Measurements from ENCODE around the gene GNGT2.
"Not testable (repeated sequence)": the region's sequence is repeated elsewhere in the genome, so short reads cannot be mapped to it uniquely, and the experiment has no call there.

GNGT2 gene

GRCh38 chr17:49201481-49201927, 8.9 kb downstream of the GNGT2 start:
- DNase-seq = no peak

GRCh38 chr17:49200423-49201083, 9.8 kb downstream of the GNGT2 start:
- DNase-seq = no peak

DNA sequence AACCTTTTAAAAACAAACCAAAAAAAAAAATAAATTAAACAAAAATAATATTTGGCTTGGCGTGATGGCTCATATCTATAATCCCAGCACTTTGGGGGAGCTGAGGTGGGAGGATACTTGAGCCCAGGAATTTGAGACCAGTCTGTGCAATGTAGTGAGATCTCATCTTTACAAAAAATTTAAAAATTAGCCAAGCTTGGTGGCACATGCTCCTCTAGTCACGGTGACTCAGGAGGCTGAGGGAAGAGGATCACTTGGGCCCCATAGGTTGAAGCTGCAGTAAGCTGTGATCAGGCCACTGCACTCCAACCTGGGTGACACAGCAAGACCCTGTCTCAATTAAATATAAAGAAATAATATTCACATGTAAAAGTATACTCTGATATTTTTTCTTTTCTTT, 12.2 kb downstream of the GNGT2 start:
- DNase-seq = no peak

GRCh38 chr17:49197346-49197998, 12.9 kb downstream of the GNGT2 start:
- no peak for DNase-seq

- DNase-seq = no peak
Measured at GRCh38 chr17:49196520-49196919, 13.9 kb downstream of the GNGT2 start.

DNA sequence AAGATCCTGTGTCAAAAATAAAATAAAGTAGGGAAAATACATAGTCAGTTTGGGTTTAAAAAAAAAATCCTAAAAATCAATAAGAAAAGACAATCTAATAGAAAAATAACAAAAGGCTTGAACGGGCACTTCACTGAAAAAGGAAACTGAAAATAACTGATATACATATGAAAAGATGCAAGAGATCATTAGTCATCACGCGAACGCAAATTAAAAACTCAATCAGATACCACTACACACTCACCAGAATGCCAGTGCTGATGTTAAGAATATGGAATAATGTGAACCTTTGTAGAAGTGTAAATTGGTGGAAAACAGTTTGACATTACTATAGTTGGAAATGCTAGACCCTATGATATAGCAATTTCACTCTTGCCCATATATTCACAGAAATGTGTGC, 14.6 kb downstream of the GNGT2 start:
- DNase-seq = no peak

- DNase-seq = no peak
Measured at GRCh38 chr17:49194297-49194607, 16.1 kb downstream of the GNGT2 start.

DNA sequence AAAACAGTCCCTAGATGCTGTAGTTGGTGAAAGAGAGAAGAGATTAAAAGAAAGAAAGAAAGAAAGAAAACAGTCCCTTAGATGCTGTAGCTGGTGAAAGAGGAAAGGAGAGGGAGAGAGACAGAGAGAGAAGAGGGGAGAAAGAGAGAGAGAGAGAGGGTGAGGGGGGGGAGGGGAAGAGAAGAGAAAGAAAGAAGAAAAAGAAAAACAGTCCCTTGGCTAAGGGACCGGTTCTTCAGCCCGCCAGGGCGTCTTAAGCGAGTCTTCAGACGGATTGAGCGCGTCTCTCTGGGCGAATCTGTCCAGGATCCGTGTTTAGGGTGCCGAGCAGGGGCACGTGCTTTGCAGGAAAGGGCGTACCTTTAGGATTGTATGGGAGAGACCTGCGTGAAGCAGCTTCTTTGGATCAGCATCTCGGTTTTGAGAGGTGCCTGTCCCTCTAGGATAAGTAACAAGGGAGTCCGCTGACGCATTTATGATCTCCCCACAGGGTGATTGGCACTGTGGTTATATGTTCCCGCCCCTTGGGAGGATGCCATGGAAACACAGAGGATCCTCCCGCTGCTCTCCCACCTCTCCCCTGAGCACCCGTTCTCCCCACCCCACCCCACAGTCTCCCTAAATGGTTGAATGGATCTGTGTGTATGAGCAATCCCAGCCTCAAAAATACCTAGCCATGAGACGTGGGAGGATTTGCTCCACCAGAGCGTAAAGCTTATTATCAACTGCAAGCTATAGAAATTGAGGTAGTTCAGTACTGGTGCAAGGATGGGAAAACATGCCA, 16.7 kb downstream of the GNGT2 start:
- DNase-seq = no peak

DNA sequence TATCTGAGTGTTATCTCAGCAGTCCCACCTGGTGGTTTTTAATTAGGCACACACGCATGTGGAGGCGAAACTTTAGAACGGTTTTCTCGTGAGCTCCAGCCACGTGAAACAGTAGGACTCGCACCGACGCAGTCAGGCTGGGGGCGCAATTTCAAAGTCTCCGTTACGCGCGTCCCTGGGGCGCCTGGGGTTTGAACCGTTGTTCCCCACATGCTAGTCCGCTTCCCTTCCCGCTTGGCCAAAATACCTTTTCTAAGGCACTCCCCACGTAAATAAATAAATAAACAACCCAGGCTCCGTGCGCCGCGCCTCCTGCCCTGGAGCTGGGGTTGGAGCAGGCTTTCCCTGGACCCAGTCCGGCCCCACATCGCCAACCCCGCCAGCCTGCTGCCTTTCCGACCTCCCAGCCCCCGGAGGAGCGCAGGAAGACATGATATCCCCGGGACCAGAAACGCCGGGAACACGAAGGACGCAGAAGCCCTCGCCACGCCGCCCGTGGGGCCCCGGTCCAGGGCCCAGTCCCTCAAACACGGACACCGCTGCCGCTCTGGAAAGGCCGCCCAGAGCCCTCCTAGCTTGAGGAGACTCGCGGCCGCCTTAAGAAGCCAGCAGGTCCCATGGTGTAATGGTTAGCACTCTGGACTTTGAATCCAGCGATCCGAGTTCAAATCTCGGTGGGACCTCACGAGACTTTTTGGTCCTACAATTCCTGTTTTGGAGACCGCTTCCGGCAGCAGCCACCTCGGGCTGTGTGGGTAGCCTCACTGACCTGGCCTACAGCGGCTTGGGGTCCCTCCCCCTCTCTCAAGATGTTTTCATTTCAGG, 18.2 kb downstream of the GNGT2 start:
- peak; percentile 94 for DNase-seq

- no peak for DNase-seq
Measured at GRCh38 chr17:49191409-49191916, 18.9 kb downstream of the GNGT2 start.

DNA sequence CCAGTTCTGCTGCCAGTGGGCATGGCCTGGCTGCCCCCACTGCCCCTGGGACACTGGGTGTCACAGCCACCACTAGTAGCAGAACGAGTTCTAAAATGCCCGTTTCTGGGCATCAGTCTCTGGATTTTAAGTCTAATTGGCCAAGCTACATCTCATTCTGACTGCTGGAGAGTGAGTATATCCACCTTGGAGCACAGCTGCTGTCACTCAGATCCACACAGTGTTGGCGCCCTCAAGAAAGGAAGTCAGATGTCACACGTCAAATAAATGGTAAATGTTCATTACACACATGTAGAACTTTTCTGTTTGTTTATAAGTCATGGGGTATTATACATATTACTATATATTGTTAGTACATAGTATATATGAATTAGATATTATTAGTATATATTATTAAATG, 19.4 kb downstream of the GNGT2 start:
- DNase-seq = no peak

- DNase-seq = no peak
Measured at GRCh38 chr17:49187301-49187700, 23.1 kb downstream of the GNGT2 start.

DNA sequence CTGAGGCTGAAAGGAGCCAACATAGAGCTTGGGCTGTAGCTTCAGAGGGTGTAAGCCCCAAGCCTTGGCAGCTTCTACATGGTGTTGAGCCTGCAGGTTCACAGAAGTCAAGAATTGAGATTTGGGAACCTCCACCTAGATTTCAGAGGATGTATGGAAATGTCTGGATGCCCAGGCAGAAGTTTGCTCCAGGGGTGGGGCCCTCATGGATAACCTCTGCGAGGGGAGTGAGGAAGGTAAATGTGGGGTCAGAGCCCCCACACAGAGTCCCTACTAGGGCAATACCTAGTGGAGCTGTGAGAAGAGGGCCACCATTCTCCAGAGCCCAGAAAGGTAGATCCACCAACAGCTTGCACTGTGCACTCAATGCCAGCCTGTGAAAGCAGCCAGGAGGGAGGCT, 25.0 kb downstream of the GNGT2 start:
- not testable (repeated sequence) for DNase-seq

- DNase-seq = not testable (repeated sequence)
Measured at GRCh38 chr17:49184522-49184921, 25.9 kb downstream of the GNGT2 start.

DNA sequence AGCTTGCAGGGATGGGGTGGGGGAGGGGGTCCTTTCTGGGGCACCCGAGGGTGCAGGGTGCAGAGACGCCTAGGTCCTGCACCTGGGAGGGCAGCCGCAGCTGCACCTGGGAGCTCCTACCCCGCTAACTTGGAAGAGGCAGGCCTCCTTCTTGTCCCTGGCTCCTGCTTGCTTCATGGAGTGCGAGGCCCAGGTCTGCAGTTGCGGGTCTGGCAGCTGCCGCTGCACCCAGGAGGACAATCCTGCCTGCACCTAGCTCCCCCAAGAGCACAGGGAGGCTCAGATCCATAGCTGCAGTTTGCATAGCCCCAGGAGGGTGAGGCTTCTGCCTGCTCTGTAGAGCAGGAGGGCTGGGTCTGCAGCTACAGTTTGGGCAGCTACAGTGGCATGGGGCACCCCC, 26.6 kb downstream of the GNGT2 start:
- no peak for DNase-seq

DNA sequence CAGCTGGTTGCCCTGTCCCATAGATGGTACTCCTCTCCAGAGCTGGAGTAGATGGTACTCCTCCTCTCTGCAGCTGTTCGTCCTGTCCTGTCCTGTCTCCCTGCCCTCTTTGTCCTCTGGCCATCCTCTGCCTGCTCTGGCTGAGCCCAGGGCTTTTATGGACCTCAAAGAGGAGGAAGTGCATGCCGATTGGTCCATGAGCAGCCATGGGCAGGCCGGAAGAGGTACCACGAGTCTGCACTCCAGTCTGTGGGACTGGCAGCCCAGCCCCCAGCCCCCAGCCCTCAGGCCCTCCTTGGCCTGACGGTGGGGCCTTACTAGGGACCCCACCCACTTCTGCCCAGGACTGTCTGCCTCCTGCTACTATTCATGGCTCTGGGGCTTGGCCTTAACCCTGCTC, 27.0 kb downstream of the GNGT2 start:
- no peak for DNase-seq

- no peak for DNase-seq
Measured at GRCh38 chr17:49180998-49181635, 29.3 kb downstream of the GNGT2 start.

GRCh38 chr17:49180303-49180702, 30.1 kb downstream of the GNGT2 start:
- peak; percentile 65 for DNase-seq

- not testable (repeated sequence) for DNase-seq
Measured at GRCh38 chr17:49175978-49176377, 34.4 kb downstream of the GNGT2 start.

DNA sequence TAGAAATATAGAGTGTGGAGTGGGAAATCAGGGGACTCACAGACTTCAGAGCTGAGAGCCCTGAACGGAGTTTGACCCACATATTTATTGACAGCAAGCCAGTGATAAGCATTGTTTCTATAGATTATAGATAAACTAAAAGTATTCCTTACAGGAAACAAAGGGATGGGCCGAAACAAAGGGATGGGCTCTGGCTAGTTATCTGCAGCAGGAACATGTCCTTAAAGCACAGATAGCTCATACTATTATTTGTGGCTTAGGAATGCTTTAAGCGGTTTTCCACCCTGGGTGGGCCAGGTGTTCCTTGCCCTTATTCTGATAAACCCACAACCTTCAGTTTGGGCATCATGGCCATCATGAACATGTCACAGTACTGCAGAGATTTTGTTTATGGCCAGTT, 39.7 kb downstream of the GNGT2 start:
- DNase-seq = not testable (repeated sequence)

GRCh38 chr17:49170216-49170615, 40.2 kb downstream of the GNGT2 start:
- no peak for DNase-seq

DNA sequence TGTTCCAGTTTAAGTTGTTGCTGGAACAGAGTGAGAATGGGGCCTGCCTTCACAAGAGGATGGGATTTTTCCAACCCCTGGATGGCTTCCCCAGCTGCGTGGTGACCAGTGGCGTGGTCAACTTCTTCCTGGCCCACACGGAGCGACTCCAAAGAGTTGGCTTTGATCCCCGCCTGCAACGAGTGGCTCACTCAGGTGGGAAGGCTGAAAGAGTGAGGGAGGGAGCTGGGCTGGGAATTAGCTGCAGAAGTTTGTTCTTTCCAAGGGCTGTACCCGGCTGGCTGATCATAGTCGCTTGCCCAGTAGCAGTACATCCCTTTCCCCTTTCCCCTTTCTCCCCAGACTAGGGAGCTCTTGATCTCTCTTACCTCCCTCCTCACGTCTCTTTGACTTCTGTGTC, 41.7 kb downstream of the GNGT2 start:
- no peak for DNase-seq

- DNase-seq = no peak
Measured at GRCh38 chr17:49165143-49165542, 45.2 kb downstream of the GNGT2 start.

All from stimulated activated CD4-positive, alpha-beta T cell treated with anti-CD3 and anti-CD28 coated beads, Interleukin-12 subunit alpha, Interleukin-12 subunit beta, amount 100 ng/mL, for 4 hours (primary cell).